OCI-LY7 (cell line): ENCODE data around the gene DBNDD1.

Experiments
- EZH2phosphoT487 ChIP-seq: fragments of 200-600 bp; sonication (generic); IDR thresholded peaks from 2 replicates; pipeline ENCODE4 v1.6.1; 2018; ENCODE audit warnings: low read depth, borderline replicate concordance, mild to moderate bottlenecking, mixed run types, antibody characterized with exemption, low read length, moderate library complexity, mixed read lengths
- TF ChIP-seq, protein P1 (sequence below): fragments of 200-600 bp; sonication (generic); conservative IDR thresholded peaks from 2 replicates; pipeline ENCODE4 v1.5.1; 2014; ENCODE audit warnings: mild to moderate bottlenecking, antibody characterized with exemption, low read length, moderate library complexity, mixed read lengths

DNA sequence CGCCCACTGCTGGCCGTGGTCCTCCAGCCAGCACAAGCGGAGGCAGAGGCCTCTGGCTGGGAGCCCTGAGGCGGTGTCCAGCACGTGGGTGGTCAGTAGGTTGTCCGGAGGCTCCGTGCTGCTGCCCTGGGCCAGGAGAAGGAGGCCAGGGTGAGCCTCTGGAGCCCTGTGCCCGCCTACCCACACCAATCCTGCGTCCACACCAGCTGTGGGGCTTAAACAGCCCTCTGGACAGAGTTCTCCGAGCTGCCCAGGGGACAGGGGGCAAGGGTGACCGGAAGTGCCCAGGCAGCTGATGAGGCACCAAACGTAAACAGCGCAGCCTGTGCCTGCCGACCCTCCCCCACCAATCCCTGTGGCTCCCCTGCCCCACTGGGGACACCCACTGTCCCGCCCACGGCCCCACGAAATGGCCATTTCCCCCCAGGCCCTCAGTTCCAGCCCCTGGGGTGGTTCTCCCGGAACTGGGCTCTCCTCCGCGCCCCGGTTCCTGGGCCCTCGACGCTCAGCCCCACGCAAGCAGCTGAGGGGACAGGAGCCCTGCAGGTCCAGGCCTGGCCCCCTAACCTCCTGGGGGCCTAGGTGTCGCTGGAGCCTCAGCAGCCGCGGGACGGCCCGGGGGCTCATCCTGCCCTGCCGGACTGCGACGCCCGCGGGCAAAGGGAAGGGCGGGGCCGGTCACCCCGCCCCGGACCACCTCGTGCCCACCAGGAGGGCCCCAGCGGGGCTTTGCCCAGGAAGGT, 27.9 kb upstream of the DBNDD1 start:
- TF ChIP-seq, protein P1, sequence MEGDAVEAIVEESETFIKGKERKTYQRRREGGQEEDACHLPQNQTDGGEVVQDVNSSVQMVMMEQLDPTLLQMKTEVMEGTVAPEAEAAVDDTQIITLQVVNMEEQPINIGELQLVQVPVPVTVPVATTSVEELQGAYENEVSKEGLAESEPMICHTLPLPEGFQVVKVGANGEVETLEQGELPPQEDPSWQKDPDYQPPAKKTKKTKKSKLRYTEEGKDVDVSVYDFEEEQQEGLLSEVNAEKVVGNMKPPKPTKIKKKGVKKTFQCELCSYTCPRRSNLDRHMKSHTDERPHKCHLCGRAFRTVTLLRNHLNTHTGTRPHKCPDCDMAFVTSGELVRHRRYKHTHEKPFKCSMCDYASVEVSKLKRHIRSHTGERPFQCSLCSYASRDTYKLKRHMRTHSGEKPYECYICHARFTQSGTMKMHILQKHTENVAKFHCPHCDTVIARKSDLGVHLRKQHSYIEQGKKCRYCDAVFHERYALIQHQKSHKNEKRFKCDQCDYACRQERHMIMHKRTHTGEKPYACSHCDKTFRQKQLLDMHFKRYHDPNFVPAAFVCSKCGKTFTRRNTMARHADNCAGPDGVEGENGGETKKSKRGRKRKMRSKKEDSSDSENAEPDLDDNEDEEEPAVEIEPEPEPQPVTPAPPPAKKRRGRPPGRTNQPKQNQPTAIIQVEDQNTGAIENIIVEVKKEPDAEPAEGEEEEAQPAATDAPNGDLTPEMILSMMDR = no peak
- no peak for TF ChIP-seq EZH2phosphoT487
